SK-N-SH (cell line): ENCODE data around the gene ST6GALNAC5. TPM values are rescaled to one million over a fixed set of nuclear protein-coding genes. Genes with fewer than 3 reads are reported as not detected.

ENCODE experiments used
- CTCF ChIA-PET: fragments of 300-600, 350-600 bp; formaldehyde crosslinking; extraction: SDS; loops from one replicate; lab custom pipeline; 2021; lab: Yijun Ruan, JAX
- POLR2A ChIA-PET: fragments of 350-600 bp; sonication (Branson Sonifier 250); formaldehyde crosslinking; extraction: SDS; loops from one replicate; lab custom pipeline; 2020; ENCODE audit warnings: antibody characterized with exemption, inconsistent platforms; lab: Yijun Ruan, JAX
- DNase-seq: peaks from one replicate; pipeline ENCODE4 v3.0.0; 2012
- H2AFZ ChIP-seq: fragments of 200-600 bp; sonication (generic); 2 replicates; pipeline ENCODE4 v1.8.1; 2016; ENCODE audit warnings: antibody characterized with exemption, mild to moderate bottlenecking, low read depth
- H3F3A ChIP-seq: fragments of 200-600 bp; sonication (generic); replicated peaks from 2 replicates; pipeline ENCODE3; 2016; ENCODE audit warnings: antibody characterized with exemption, mild to moderate bottlenecking; ENCODE audit not compliant: insufficient read depth
- H3K27ac ChIP-seq, 2 experiments: fragments of 200-500 bp in 1 of 2; fragments of 200-600 bp in 1 of 2; sonication (Bioruptor generic) in 1 of 2; sonication (generic), shearing (Covaris generic) in 1 of 2; 2 replicates each; pipeline versions ENCODE4 v1.5.1 to v1.6.1; 2014 to 2016; ENCODE audit warnings: low read depth in 2 of 2, inconsistent platforms in 1 of 2, low read length in 1 of 2, mild to moderate bottlenecking in 1 of 2, mixed read lengths in 1 of 2
- H3K27me3 ChIP-seq: fragments of 200-600 bp; sonication (generic), shearing (Covaris generic); 2 replicates; pipeline ENCODE4 v1.6.1; 2016; ENCODE audit warnings: mixed run types; ENCODE audit not compliant: insufficient read depth
- H3K36me3 ChIP-seq, 2 experiments: fragments of 200-500 bp in 1 of 2; fragments of 200-600 bp in 1 of 2; sonication (Bioruptor generic) in 1 of 2; sonication (generic) in 1 of 2; replicated peaks in 1 of 2; 2 replicates each; pipeline versions ENCODE3 to v1.5.1; 2014 to 2016; ENCODE audit warnings: low read length in 1 of 2, mild to moderate bottlenecking in 1 of 2; ENCODE audit not compliant: insufficient read depth in 2 of 2, control insufficient read depth in 1 of 2
- H3K4me1 ChIP-seq, 2 experiments: fragments of 200-500 bp in 1 of 2; fragments of 200-600 bp in 1 of 2; sonication (Bioruptor generic) in 1 of 2; sonication (generic), shearing (Covaris generic) in 1 of 2; 2 replicates each; pipeline versions ENCODE4 v1.5.1 to v1.6.1; 2014 to 2016; ENCODE audit warnings: low read depth in 1 of 2, low read length in 1 of 2, mixed run types in 1 of 2; ENCODE audit not compliant: insufficient read depth in 2 of 2, control insufficient read depth in 1 of 2
- H3K4me2 ChIP-seq: fragments of 200-600 bp; sonication (generic), shearing (Covaris generic); 2 replicates; pipeline ENCODE4 v1.6.1; 2017; ENCODE audit warnings: mixed run types
- H3K4me3 ChIP-seq, 2 experiments: fragments of 200-500 bp in 1 of 2; fragments of 200-600 bp in 1 of 2; sonication (Bioruptor generic) in 1 of 2; sonication (generic), shearing (Covaris generic) in 1 of 2; 2 replicates each; pipeline versions ENCODE4 v1.5.1 to v1.8.1; 2014 to 2016; ENCODE audit warnings: low read depth in 2 of 2, inconsistent platforms in 1 of 2, low read length in 1 of 2, mild to moderate bottlenecking in 1 of 2, mixed read lengths in 1 of 2, moderate library complexity in 1 of 2
- H3K79me2 ChIP-seq: fragments of 200-600 bp; sonication (generic); 2 replicates; pipeline ENCODE4 v1.8.1; 2017; ENCODE audit warnings: mild to moderate bottlenecking; ENCODE audit not compliant: insufficient read depth
- H3K9ac ChIP-seq: fragments of 200-600 bp; sonication (generic); 2 replicates; pipeline ENCODE4 v1.6.1; 2017; ENCODE audit warnings: mixed run types
- H3K9me2 ChIP-seq: fragments of 200-600 bp; sonication (generic); 2 replicates; pipeline ENCODE4 v1.6.1; 2017; ENCODE audit warnings: mixed run types
- H3K9me3 ChIP-seq: fragments of 200-600 bp; sonication (generic); 2 replicates; pipeline ENCODE4 v1.6.1; 2017; ENCODE audit warnings: mixed run types, mild to moderate bottlenecking, moderate library complexity
- H4K20me1 ChIP-seq: fragments of 200-600 bp; sonication (generic); 2 replicates; pipeline ENCODE4 v1.6.1; 2017; ENCODE audit warnings: mild to moderate bottlenecking, mixed run types; ENCODE audit not compliant: insufficient read depth
- ELF1 ChIP-seq: IDR thresholded peaks from 2 replicates; pipeline ENCODE4 v1.4.0; 2012
- FOSL2 ChIP-seq: IDR thresholded peaks from 2 replicates; pipeline ENCODE4 v1.4.0; 2012; ENCODE audit warnings: low read depth, mild to moderate bottlenecking, moderate library complexity, borderline replicate concordance
- JUND ChIP-seq: IDR thresholded peaks from 2 replicates; pipeline ENCODE4 v1.4.0; 2012
- MXI1 ChIP-seq: IDR thresholded peaks from 2 replicates; pipeline ENCODE4 v1.6.1; 2012; ENCODE audit warnings: mild to moderate bottlenecking, low read depth, low read length, improper control_type of control experiment
- NFIC ChIP-seq: IDR thresholded peaks from 2 replicates; pipeline ENCODE4 v1.4.0; 2012; ENCODE audit warnings: borderline replicate concordance
- POLR2AphosphoS5 ChIP-seq: IDR thresholded peaks from 2 replicates; pipeline ENCODE4 v1.6.1; 2012; ENCODE audit warnings: low read depth, low read length
- RXRA ChIP-seq: IDR thresholded peaks from 2 replicates; pipeline ENCODE4 v1.4.0; 2012; ENCODE audit warnings: low read depth, mild to moderate bottlenecking, borderline replicate concordance
- SIN3A ChIP-seq: IDR thresholded peaks from 2 replicates; pipeline ENCODE4 v1.6.1; 2012; ENCODE audit warnings: low read depth, mild to moderate bottlenecking, low read length, moderate library complexity, borderline replicate concordance
- WGBS: methylation state at CpG from one replicate; pipeline ENCODE4 v1.1.6; 2017; ENCODE audit warnings: low lambda C conversion rate; 5-methylcytosine and 5-hydroxymethylcytosine counted together
- polyA plus RNA-seq, 3 experiments: library from polyadenylated mRNA; depleted of rRNA; stranded (reverse); fragments of >200 nt; gene quantifications; 2 replicates each; pipeline ENCODE4 v1.2.3, GENCODE V29; 2012
- TF ChIP-seq, protein P1 (sequence below): IDR thresholded peaks from 2 replicates; pipeline ENCODE4 v1.4.0; 2012; ENCODE audit warnings: low read depth, borderline replicate concordance
- TF ChIP-seq, protein P2 (sequence below): fragments of 200-600 bp; sonication (generic); IDR thresholded peaks from 2 replicates; pipeline ENCODE4 v1.6.1; 2017; ENCODE audit warnings: antibody characterized with exemption, mild to moderate bottlenecking, moderate library complexity
- TF ChIP-seq, protein P3 (sequence below): IDR thresholded peaks from 2 replicates; pipeline ENCODE4 v1.4.0; 2012; ENCODE audit warnings: low read depth
- TF ChIP-seq, protein P4 (sequence below): IDR thresholded peaks from 2 replicates; pipeline ENCODE4 v1.4.0; 2012; ENCODE audit warnings: low read depth, borderline replicate concordance
- TF ChIP-seq, protein P5 (sequence below): IDR thresholded peaks from 2 replicates; pipeline ENCODE4 v1.6.1; 2012; ENCODE audit warnings: mild to moderate bottlenecking, low read depth, low read length, moderate library complexity

ST6GALNAC5 gene
- polyA plus RNA-seq, 1 of the 3 experiments (the other 2 are of a cell fraction), result 10.6 TPM

DNA sequence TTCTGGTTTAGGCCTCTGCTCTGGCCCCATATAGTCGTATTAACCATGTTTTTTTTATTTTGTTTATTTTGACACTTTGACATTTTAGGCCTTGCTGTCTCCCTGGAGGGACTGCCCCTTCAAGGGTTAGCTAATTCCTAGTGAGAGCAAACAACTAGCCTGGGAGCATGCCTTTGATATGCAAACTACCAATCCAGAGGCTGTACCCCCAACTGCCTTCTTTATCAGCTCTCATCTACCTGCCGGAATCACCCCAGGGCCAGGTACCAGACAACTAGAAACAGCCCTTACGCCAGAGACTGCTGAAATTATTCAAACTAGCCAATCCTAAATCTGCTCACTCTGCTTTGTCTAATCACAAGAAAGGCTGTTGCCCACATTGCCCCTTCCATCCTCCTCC lies 13.0 kb upstream of the ST6GALNAC5 start:
- no peaks in the 10 kb centered on the region for H3K27me3 ChIP-seq
- 84% methylated on average over 3 of the region's 3 CpGs for WGBS
- CTCF ChIA-PET, result interaction anchor here (1.0 to 1.3 kb wide), 2 partner anchors 12 to 700 kb away, joined by 3 read pairs; no protein-coding TSS in a partner anchor

DNA sequence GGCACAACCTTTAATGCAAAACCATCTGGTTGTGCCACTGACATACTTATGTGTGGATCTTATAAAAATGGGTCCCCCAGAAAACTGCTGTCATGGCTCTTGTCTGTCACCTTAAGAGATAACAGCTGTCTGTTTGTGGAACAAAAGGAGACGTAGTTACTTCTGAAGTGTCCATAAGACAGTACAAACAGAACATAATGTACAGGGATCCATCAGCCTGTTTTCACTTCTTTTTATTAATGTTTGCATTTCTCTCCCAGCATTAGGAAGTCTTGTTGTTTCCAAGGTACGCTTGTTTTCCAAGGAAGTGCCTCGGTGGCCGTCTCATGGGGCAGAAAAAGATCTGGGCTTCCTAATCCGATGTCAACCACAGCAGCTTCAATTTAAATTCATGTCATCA lies 11.2 kb upstream of the ST6GALNAC5 start:
- WGBS, result 76% methylated on average over 5 of the region's 5 CpGs
- H3K4me1 ChIP-seq, result no peaks in the 10 kb centered on the region
- DNase-seq, result no peak
- H3K27ac ChIP-seq, result no peak overlapping the region
- H3K4me2 ChIP-seq, result no peak overlapping the region
- H3K9me2 ChIP-seq, result no peaks in the 10 kb centered on the region
- H3K79me2 ChIP-seq, result no peaks in the 10 kb centered on the region
- no peak overlapping the region for H3K9ac ChIP-seq
- H3K36me3 ChIP-seq, result no peaks in the 10 kb centered on the region
- TF ChIP-seq, protein P1, sequence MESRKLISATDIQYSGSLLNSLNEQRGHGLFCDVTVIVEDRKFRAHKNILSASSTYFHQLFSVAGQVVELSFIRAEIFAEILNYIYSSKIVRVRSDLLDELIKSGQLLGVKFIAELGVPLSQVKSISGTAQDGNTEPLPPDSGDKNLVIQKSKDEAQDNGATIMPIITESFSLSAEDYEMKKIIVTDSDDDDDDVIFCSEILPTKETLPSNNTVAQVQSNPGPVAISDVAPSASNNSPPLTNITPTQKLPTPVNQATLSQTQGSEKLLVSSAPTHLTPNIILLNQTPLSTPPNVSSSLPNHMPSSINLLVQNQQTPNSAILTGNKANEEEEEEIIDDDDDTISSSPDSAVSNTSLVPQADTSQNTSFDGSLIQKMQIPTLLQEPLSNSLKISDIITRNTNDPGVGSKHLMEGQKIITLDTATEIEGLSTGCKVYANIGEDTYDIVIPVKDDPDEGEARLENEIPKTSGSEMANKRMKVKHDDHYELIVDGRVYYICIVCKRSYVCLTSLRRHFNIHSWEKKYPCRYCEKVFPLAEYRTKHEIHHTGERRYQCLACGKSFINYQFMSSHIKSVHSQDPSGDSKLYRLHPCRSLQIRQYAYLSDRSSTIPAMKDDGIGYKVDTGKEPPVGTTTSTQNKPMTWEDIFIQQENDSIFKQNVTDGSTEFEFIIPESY, result no peak
- no peak for TF ChIP-seq NFIC
- TF ChIP-seq, protein P2, sequence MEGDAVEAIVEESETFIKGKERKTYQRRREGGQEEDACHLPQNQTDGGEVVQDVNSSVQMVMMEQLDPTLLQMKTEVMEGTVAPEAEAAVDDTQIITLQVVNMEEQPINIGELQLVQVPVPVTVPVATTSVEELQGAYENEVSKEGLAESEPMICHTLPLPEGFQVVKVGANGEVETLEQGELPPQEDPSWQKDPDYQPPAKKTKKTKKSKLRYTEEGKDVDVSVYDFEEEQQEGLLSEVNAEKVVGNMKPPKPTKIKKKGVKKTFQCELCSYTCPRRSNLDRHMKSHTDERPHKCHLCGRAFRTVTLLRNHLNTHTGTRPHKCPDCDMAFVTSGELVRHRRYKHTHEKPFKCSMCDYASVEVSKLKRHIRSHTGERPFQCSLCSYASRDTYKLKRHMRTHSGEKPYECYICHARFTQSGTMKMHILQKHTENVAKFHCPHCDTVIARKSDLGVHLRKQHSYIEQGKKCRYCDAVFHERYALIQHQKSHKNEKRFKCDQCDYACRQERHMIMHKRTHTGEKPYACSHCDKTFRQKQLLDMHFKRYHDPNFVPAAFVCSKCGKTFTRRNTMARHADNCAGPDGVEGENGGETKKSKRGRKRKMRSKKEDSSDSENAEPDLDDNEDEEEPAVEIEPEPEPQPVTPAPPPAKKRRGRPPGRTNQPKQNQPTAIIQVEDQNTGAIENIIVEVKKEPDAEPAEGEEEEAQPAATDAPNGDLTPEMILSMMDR, result no peak
- TF ChIP-seq, protein P3, sequence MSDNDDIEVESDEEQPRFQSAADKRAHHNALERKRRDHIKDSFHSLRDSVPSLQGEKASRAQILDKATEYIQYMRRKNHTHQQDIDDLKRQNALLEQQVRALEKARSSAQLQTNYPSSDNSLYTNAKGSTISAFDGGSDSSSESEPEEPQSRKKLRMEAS, result no peak
- no peak for TF ChIP-seq JUND
- TF ChIP-seq POLR2AphosphoS5, result no peak
- no peak for TF ChIP-seq FOSL2
- TF ChIP-seq, protein P4, sequence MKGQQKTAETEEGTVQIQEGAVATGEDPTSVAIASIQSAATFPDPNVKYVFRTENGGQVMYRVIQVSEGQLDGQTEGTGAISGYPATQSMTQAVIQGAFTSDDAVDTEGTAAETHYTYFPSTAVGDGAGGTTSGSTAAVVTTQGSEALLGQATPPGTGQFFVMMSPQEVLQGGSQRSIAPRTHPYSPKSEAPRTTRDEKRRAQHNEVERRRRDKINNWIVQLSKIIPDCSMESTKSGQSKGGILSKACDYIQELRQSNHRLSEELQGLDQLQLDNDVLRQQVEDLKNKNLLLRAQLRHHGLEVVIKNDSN, result no peak
- TF ChIP-seq SIN3A, result no peak
- no peak for TF ChIP-seq ELF1
- TF ChIP-seq, protein P5, sequence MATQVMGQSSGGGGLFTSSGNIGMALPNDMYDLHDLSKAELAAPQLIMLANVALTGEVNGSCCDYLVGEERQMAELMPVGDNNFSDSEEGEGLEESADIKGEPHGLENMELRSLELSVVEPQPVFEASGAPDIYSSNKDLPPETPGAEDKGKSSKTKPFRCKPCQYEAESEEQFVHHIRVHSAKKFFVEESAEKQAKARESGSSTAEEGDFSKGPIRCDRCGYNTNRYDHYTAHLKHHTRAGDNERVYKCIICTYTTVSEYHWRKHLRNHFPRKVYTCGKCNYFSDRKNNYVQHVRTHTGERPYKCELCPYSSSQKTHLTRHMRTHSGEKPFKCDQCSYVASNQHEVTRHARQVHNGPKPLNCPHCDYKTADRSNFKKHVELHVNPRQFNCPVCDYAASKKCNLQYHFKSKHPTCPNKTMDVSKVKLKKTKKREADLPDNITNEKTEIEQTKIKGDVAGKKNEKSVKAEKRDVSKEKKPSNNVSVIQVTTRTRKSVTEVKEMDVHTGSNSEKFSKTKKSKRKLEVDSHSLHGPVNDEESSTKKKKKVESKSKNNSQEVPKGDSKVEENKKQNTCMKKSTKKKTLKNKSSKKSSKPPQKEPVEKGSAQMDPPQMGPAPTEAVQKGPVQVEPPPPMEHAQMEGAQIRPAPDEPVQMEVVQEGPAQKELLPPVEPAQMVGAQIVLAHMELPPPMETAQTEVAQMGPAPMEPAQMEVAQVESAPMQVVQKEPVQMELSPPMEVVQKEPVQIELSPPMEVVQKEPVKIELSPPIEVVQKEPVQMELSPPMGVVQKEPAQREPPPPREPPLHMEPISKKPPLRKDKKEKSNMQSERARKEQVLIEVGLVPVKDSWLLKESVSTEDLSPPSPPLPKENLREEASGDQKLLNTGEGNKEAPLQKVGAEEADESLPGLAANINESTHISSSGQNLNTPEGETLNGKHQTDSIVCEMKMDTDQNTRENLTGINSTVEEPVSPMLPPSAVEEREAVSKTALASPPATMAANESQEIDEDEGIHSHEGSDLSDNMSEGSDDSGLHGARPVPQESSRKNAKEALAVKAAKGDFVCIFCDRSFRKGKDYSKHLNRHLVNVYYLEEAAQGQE, result no peak
- TF ChIP-seq, all 33 proteins: peak for 0
- H3K4me3 ChIP-seq, result no peak overlapping the region
- ChIA-PET CTCF (interaction anchor here (1.4 kb wide), 1 partner anchor 9 kb away, joined by 8 read pairs; no protein-coding TSS in a partner anchor), POLR2A (no interaction called here)
- no peak overlapping the region for H2AFZ ChIP-seq
- no peaks in the 10 kb centered on the region for H4K20me1 ChIP-seq
- no peaks in the 10 kb centered on the region for H3K9me3 ChIP-seq
- no peaks in the 10 kb centered on the region for H3F3A ChIP-seq
- no peaks in the 10 kb centered on the region for H3K27me3 ChIP-seq

More for the DNA sequence above, 13.0 kb upstream of the ST6GALNAC5 start:
- TF ChIP-seq MXI1 (no peak), FOSL2 (no peak), RXRA (no peak)
- TF ChIP-seq, protein P1, result no peak
- TF ChIP-seq, all 33 proteins: peak for 0
- Histone ChIP-seq H3K79me2 (no peaks in the 10 kb centered on the region), H3F3A (no peaks in the 10 kb centered on the region), H4K20me1 (no peaks in the 10 kb centered on the region), H3K4me2 (no peak overlapping the region), H3K4me1 (no peaks in the 10 kb centered on the region), H3K9me2 (no peaks in the 10 kb centered on the region), H3K9me3 (no peaks in the 10 kb centered on the region), H3K36me3 (no peaks in the 10 kb centered on the region), H3K4me3 (no peak overlapping the region), H3K27ac (no peak overlapping the region), H2AFZ (no peak overlapping the region), H3K9ac (no peak overlapping the region)
- POLR2A ChIA-PET, result no interaction called here
- DNase-seq, result no peak
